Neural progenitor cell (in vitro differentiated cells): ENCODE data around the gene LRRC8E. TPM values are rescaled to one million over a fixed set of nuclear protein-coding genes. Genes with fewer than 3 reads are reported as not detected.

Source experiments
- DNase-seq: peaks from one replicate; pipeline ENCODE4 v3.0.0-alpha.2; 2016; ENCODE audit warnings: low spot score
- H2AFZ ChIP-seq: fragments of 200-600 bp; sonication (generic); replicated peaks from 2 replicates; pipeline ENCODE4 v1.6.1; 2016; ENCODE audit warnings: antibody characterized with exemption
- H3F3A ChIP-seq: fragments of 200-600 bp; sonication (generic); 2 replicates; pipeline ENCODE4 v1.6.1; 2016; ENCODE audit warnings: antibody characterized with exemption, low read depth
- H3K27ac ChIP-seq: fragments of 200-600 bp; sonication (generic); 2 replicates; pipeline ENCODE4 v1.5.1; 2016; ENCODE audit warnings: mild to moderate bottlenecking
- H3K27me3 ChIP-seq: fragments of 200-600 bp; sonication (generic); 2 replicates; pipeline ENCODE4 v1.6.1; 2016; ENCODE audit warnings: mild to moderate bottlenecking, moderate library complexity
- H3K36me3 ChIP-seq: fragments of 200-600 bp; sonication (generic); 2 replicates; pipeline ENCODE4 v1.5.1; 2016
- H3K4me1 ChIP-seq: fragments of 200-600 bp; sonication (generic); 2 replicates; pipeline ENCODE4 v1.6.1; 2016; ENCODE audit warnings: mixed run types
- H3K4me2 ChIP-seq: fragments of 200-600 bp; sonication (generic); 2 replicates; pipeline ENCODE4 v1.6.1; 2016
- H3K4me3 ChIP-seq: fragments of 200-600 bp; sonication (generic); 2 replicates; pipeline ENCODE4 v1.5.1; 2016
- H3K79me2 ChIP-seq: fragments of 200-600 bp; sonication (generic); 2 replicates; pipeline ENCODE4 v1.6.1; 2016; ENCODE audit warnings: low read depth
- H3K9ac ChIP-seq: fragments of 200-600 bp; sonication (generic); 2 replicates; pipeline ENCODE4 v1.6.1; 2016
- H3K9me3 ChIP-seq: fragments of 200-600 bp; sonication (generic); 2 replicates; pipeline ENCODE4 v1.5.1; 2016; ENCODE audit warnings: low read depth
- H4K20me1 ChIP-seq: fragments of 200-600 bp; sonication (generic); 2 replicates; pipeline ENCODE4 v1.6.1; 2016; ENCODE audit warnings: low read depth
- H3K27ac Mint-ChIP-seq: 3 replicates; pipeline ENCODE4 v1.8.0; 2021; ENCODE audit warnings: mixed read lengths
- H3K27me3 Mint-ChIP-seq: 2 replicates; pipeline ENCODE4 v1.8.0; 2022; ENCODE audit warnings: low read depth, mild to moderate bottlenecking, inconsistent platforms, moderate library complexity, mixed read lengths; ENCODE audit not compliant: insufficient read depth
- H3K36me3 Mint-ChIP-seq: 3 replicates; pipeline ENCODE4 v1.8.0; 2021; ENCODE audit warnings: mixed read lengths
- H3K4me1 Mint-ChIP-seq: 3 replicates; pipeline ENCODE4 v1.8.0; 2021; ENCODE audit warnings: mixed read lengths
- H3K4me3 Mint-ChIP-seq: 3 replicates; pipeline ENCODE4 v1.8.0; 2021; ENCODE audit warnings: mild to moderate bottlenecking, moderate library complexity, mixed read lengths
- H3K9me3 Mint-ChIP-seq: 3 replicates; pipeline ENCODE4 v1.8.0; 2020; ENCODE audit warnings: mixed read lengths
- CTCF ChIP-seq: fragments of 200-600 bp; sonication (generic); IDR thresholded peaks from 2 replicates; pipeline ENCODE4 v1.5.1; 2017; ENCODE audit warnings: antibody characterized with exemption, mild to moderate bottlenecking
- EZH2 ChIP-seq: fragments of 200-600 bp; sonication (generic); IDR thresholded peaks from 2 replicates; pipeline ENCODE4 v1.6.1; 2017; ENCODE audit warnings: antibody characterized with exemption, mild to moderate bottlenecking, moderate library complexity
- EZH2phosphoT487 ChIP-seq: fragments of 200-600 bp; sonication (generic); IDR thresholded peaks from 2 replicates; pipeline ENCODE4 v1.6.1; 2017; ENCODE audit warnings: antibody characterized with exemption
- total RNA-seq: library from RNA; depleted of rRNA; stranded (reverse); fragments of >200 nt; gene quantifications from 2 replicates; pipeline ENCODE4 v1.2.3, GENCODE V29; 2015; ENCODE audit warnings: low replicate concordance

Gene LRRC8E
- total RNA-seq, 1 donor from 2014 or later = 1.2 TPM

- Mint-ChIP-seq H3K27me3 (peaks cover 3% of the 10 kb centered on the region), H3K4me1 (peaks cover 20% of the 10 kb centered on the region), H3K27ac (no peak overlapping the region), H3K4me3 (peak overlapping the region; percentile 46), H3K36me3 (peaks cover 8% of the 10 kb centered on the region), H3K9me3 (no peaks in the 10 kb centered on the region)
- H3K79me2 ChIP-seq = peaks cover 37% of the 10 kb centered on the region
- peaks cover 60% of the 10 kb centered on the region for H4K20me1 ChIP-seq
- no peak overlapping the region for H3K4me2 ChIP-seq
- no peak overlapping the region for H3K9ac ChIP-seq
- H3K4me3 ChIP-seq = no peak overlapping the region
- DNase-seq = no peak
- no peak overlapping the region for H2AFZ ChIP-seq
- H3K9me3 ChIP-seq = no peaks in the 10 kb centered on the region
- no peak overlapping the region for H3K27ac ChIP-seq
- TF ChIP-seq EZH2phosphoT487 = no peak
- TF ChIP-seq EZH2 = no peak
- no peak for TF ChIP-seq CTCF
- H3F3A ChIP-seq = peaks cover 9% of the 10 kb centered on the region
- H3K4me1 ChIP-seq = peaks cover 11% of the 10 kb centered on the region
- H3K27me3 ChIP-seq = peaks cover 5% of the 10 kb centered on the region
- no peaks in the 10 kb centered on the region for H3K36me3 ChIP-seq
Observed at GRCh38 chr19:7907122-7907521, 18.8 kb downstream of the LRRC8E start.

- peaks cover 2% of the 10 kb centered on the region for H3K27me3 ChIP-seq
- no peak overlapping the region for H3K4me3 ChIP-seq
- H3K4me2 ChIP-seq = no peak overlapping the region
- H3F3A ChIP-seq = peaks cover 8% of the 10 kb centered on the region
- Mint-ChIP-seq H3K27ac (no peak overlapping the region), H3K9me3 (no peaks in the 10 kb centered on the region), H3K36me3 (peaks cover 8% of the 10 kb centered on the region), H3K4me3 (no peak overlapping the region), H3K4me1 (peaks cover 18% of the 10 kb centered on the region), H3K27me3 (peaks cover 3% of the 10 kb centered on the region)
- no peak for DNase-seq
- H3K27ac ChIP-seq = no peak overlapping the region
- H3K36me3 ChIP-seq = no peaks in the 10 kb centered on the region
- no peak overlapping the region for H3K9ac ChIP-seq
- no peak overlapping the region for H2AFZ ChIP-seq
- H3K79me2 ChIP-seq = peaks cover 37% of the 10 kb centered on the region
- TF ChIP-seq CTCF (no peak), EZH2 (no peak), EZH2phosphoT487 (no peak)
- H3K4me1 ChIP-seq = peaks cover 11% of the 10 kb centered on the region
- H4K20me1 ChIP-seq = peaks cover 62% of the 10 kb centered on the region
- H3K9me3 ChIP-seq = no peaks in the 10 kb centered on the region
Observed at GRCh38 chr19:7907544-7907943, 19.2 kb downstream of the LRRC8E start.

GRCh38 chr19:7908078-7908699 is 19.9 kb downstream of the LRRC8E start:
- H3K27ac ChIP-seq = no peak overlapping the region
- H3K4me3 Mint-ChIP-seq = no peak overlapping the region

More at GRCh38 chr19:7908078-7908699, 19.9 kb downstream of the LRRC8E start:
- no peak overlapping the region for H3K4me2 ChIP-seq
- H3K36me3 ChIP-seq = no peaks in the 10 kb centered on the region
- H4K20me1 ChIP-seq = peaks cover 62% of the 10 kb centered on the region
- no peak overlapping the region for H2AFZ ChIP-seq
- Mint-ChIP-seq H3K9me3 (no peaks in the 10 kb centered on the region), H3K27me3 (peaks cover 7% of the 10 kb centered on the region), H3K36me3 (peaks cover 12% of the 10 kb centered on the region), H3K27ac (no peak overlapping the region), H3K4me1 (peaks cover 12% of the 10 kb centered on the region)
- H3F3A ChIP-seq = peaks cover 2% of the 10 kb centered on the region
- H3K4me3 ChIP-seq = no peak overlapping the region
- TF ChIP-seq CTCF (no peak), EZH2 (no peak), EZH2phosphoT487 (no peak)
- H3K4me1 ChIP-seq = peaks cover 7% of the 10 kb centered on the region
- H3K79me2 ChIP-seq = peaks cover 37% of the 10 kb centered on the region
- H3K9me3 ChIP-seq = no peaks in the 10 kb centered on the region
- H3K9ac ChIP-seq = no peak overlapping the region
- no peaks in the 10 kb centered on the region for H3K27me3 ChIP-seq
- DNase-seq = no peak
